COLO668 (cell line): Measurements from ENCODE around the gene FAM210B.
"Not testable (repeated sequence)": the region's sequence is repeated elsewhere in the genome, so short reads cannot be mapped to it uniquely, and the experiment has no call there.

Experiments
- DNase-seq: peaks from one replicate; lab custom pipeline; 2025; ENCODE audit not compliant: unreplicated experiment; lab: John Stamatoyannopoulos, UW

The FAM210B gene

DNA sequence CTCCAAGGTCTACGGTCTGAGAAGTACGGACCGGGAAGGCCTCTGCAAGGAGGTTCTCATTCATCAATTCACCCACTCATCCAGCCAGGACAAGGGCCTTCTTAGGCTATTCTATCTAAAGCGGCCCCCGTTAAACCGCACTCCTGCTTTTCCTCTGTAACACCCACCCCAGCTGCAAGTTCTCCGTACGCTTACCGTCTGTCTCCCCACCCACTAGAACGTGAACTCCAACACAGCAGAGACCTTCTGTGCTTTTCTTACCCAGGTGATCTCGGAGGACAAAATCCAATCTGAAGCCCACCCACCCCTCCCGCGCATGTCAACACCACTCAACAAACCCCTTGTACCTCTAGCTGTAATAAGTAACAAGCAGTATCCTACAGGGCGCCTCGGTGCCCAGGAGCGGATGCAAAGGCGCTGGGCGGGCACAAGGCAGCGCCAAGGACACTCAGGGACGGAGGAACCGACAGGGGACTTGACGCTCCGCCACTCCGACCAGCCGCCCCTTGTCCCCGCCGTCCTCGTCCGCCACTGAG, 32.9 kb downstream of the FAM210B start:
- DNase-seq, result no peak

DNA sequence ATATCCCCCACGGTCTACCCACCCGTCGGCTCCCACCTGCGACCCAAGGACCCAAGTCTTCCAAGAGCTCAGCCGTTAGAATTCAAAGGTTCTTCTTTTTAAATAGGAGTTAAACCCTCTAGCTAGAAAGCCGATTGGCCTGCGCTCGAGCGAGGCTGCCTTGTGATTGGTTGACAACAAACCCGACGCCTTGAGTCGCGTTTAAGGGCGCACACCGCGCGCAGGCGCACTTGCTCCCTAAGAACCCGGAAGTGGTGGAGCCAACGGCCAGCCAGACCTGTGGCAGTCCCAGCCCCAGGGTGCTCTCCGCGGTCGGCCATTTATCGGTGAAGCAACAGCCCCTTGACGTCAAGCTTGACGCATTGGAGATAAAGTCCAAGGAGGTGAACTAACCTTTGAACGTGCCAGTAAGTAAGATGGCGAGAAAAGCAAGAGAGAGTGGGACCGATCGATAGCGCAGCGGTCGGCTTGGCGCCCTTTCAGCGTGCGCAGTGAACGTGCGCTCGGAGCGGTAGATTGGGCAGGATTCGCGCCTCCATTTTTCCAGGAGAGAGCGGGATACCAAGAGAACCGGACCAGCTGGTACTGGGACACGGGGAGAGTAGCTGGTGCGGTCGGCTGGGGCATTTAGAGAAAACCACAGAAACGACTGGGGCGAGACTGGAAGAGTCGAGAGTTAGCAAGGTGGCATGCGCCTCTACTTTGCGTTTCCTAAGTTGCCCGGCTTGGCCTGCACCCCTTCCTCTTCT, 33.5 kb downstream of the FAM210B start, which contains the start of the genes AURKA and CSTF1:
Gene AURKA (minus strand): TSS at position 84 of the 749 bp plus-strand sequence. CDS start 4,018 bp downstream, outside the sequence.
Gene CSTF1 (plus strand): TSS at position 514 of the 749 bp plus-strand sequence. CDS start 2,908 bp downstream, outside the sequence.
- peak; percentile 99 for DNase-seq

DNA sequence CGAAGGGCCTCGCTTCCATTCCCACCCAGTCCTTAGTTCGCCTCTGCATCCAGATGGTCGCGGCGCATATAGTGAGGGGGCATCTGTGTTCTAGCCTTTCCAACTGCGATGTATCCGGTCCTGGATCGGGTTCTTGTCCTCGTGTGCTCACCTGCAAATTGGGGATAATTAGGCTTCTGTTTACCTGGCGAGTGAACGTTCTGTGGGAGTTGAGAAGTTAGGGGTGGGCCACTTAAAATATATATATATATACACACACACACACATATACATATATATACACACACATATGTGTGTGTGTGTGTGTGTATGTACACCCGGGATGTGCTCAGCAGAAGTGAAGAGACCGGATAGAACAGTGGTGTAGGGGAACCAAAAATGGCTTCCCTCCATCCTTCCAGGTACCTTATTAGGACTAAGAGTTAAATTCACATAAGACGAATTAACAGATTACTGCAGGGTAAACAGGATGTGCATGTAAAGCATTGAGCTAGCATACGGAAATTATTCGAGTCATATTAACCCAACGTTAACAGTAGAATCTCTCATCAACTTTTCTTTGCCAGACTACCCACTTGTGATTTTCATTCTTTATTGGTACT, 34.2 kb downstream of the FAM210B start:
- DNase-seq, result no peak

DNA sequence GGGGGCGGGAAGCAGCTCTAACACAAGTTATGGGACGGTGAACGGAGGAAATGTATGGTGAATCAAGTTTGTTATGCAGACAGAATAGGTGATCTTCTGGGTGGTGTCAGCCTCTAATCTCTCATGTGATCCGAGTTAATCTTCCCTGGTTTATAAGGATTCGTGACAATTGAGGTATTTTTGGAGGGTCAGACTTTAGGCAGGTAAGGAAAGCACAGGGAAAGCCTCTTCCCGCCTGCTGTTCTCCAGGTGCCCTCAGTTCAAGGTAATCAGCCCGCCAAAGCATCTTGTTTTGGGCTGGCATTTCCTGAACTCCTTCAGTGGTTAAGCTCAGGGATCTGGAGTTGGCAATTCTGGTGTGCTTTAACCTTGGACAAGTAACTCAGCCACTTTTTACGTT, 34.9 kb downstream of the FAM210B start:
- no peak for DNase-seq

DNA sequence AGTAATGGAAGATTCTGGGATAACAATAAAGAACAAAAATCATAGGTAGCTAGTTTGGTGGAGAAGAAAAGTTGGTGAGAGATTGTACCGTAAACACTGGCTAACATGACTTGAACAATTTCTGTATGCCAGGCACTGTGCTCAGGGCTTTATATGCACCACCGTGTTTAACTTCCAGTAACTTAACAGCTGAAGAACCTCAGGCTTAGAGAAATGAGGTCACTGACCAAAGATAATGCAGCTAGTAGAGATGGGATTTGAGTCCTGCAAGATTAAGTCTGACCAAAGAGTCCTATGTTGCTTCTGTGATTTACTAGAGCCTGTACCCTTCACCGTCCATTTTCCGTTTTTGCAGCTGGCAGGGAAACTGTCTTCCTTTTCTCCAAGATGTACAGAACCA, 36.4 kb downstream of the FAM210B start:
- no peak for DNase-seq

DNA sequence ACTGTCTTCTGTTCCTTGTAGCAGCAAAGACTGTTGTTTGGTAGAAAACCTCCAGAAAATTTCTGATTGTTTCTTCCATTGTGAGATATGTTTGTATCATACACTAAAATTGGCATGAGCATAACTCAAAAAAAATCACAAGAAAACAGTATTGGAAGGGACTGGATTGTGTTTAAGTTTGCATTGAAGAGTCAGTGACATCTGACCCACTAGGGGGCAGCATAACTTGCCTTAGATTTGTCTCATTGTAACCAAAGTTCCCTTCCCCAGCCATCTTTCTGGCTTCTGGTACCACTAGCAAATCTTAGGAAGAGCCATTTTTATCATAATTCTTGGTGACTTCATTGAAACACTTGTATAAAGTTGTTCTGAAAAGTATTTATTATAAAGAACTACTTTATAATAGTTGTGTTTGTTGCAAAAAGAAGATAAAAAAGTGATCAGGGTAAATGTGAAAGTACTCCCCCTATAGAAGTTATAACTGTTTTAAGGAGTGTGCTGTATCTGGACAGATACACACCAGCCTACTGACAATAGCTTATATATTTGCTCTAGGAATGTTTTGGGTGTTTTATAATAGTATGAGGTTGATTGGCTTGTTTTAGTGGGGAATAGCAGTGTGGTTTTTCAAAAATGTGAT, 41.3 kb downstream of the FAM210B start:
- peak; percentile 41 for DNase-seq

DNA sequence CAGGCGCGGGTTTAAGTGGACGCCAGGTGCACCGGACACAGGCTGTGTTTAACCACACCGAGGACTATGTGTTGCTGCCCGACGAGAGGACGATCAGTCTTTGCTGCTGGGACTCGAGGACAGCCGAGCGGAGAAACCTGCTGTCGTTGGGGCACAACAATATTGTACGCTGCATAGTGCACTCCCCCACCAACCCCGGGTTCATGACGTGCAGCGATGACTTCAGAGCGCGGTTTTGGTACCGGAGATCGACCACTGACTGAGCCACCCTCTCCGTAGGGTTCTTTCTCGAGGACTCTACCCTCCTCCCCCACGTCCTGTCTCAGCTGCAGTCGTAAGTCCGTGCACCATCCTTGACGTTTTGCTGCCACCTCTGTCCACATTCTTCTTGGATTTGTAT, 44.7 kb downstream of the FAM210B start:
- DNase-seq, result no peak

DNA sequence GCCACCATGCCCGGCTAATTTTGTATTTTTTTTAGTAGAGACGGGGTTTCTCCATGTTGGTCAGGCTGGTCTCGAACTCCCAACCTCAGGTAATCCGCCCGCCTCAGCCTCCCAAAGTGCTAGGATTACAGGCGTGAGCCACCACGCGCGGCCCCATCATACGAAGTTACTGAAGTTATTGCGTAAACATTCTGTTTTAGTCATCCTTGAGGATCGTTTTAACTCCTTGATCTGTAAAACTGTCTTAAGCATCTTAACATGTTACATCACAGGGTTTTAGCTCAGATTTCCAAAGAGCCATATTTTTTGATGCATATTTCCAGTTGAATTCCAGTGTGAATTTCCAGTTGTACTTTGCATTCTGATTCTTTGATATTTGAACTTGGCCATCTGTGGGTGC, 46.6 kb downstream of the FAM210B start:
- DNase-seq, result not testable (repeated sequence)

DNA sequence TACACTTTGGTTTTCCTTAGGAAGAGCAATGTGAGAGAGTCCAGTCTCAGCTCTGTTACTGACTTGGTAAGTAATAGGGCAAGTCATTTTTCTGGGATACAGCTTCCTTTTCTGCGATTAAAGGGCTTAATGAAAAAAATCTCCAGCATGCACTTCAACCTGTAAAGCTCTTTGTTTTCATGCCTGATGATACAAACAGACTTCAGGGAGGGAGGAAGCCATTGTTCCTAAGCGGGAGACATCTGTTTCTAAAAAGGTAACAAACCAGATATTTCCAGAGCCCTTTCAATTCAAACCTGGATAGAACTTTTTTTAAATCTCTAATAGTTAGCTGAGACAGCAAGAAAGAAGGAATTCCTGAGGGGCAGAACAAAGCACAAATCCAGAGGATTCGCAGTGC, 48.1 kb downstream of the FAM210B start:
- no peak for DNase-seq

DNA sequence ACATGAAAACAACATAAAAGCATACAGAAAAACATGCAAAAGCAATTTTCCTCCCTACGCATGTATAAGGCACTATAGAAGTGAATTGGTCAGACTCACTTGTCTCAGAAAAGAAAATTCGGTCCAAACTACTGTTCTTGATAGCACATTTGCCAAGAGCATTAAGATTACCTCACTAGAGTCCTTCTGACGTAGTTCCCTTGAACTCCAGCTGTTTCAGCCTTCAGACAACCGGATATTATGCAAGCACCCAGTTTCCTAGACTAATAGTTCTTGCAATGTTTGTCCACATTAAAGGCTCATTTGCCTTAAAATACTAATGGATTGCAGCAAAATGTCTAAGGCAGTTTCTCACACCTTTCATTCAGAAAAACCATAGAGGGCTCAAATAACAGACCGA, 50.7 kb downstream of the FAM210B start:
- no peak for DNase-seq

DNA sequence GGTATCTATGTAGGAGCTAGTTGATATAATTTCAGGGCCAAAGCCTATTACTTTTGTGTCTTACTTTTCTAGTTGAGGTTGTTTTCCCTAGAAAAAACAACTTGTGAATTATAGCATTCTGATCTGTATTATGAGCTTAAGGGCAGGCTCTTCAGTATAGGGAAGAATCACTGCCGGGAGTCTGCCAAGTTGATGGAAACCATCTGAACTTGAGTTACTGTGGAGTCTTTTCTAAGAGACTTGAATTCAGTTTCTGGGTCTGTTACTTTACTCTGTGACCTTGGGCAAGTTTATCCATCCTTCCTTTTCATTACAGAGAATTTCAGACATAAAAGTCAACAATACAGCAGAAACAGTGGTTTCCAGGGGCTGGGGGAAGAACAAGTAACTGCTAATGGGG, 51.2 kb downstream of the FAM210B start:
- no peak for DNase-seq

DNA sequence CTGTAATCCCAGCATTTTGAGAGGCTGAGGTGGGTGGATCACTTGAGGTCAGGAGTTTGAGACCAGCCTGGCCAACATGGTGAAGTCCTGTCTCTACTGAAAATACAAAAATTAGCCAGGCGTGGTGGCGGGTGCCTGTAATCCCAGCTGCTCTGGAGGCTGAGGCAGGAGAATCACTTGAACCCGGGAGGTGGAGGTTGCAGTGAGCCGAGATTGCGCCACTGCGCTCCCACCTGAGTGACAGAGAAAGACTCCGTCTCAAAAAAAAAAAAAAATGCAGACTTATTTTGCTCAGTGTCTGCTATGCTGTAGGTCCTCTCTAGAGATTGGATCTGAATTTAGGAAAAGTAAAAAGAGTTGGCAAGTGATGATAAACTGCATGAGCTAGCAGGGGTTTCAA, 52.5 kb downstream of the FAM210B start:
- not testable (repeated sequence) for DNase-seq

DNA sequence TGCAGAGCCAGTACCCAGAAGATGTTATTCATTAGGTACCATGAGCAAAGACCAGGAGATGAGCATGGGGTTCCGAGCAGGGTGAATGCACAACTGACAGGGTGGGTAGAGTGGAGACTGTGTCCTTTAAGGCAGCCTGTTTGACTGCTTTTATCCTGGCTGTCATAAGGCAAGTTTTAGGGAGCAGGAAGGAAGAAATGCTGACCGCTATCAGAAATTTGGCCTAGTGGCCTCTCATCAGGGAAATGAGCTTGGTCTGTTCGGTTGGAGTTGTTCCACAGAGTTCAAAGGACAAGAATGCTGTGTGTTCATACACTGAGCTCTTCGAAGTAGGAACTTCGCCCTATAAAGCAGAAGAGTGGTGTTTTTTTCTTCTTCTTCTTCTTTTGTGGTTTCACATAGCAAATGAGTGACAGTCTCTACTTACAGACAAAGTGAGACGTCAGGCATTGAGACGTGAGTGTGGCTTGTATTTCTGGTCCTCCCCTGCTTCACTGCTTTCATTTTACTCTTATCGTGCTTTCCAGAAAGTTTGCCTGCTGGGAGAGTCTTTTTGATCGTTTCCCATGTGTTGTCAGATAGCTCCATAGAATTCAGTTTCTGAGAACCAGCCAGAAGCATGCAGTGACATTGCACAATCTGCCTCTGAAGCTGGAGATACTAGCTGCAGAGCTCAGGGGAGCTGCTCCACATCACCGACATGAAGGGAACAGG, 53.1 kb downstream of the FAM210B start, which contains the start of gene CASS4:
Gene CASS4 (plus strand): TSS at position 502 of the 714 bp plus-strand sequence. CDS start 199 bp downstream, at position 701.
- no peak for DNase-seq

DNA sequence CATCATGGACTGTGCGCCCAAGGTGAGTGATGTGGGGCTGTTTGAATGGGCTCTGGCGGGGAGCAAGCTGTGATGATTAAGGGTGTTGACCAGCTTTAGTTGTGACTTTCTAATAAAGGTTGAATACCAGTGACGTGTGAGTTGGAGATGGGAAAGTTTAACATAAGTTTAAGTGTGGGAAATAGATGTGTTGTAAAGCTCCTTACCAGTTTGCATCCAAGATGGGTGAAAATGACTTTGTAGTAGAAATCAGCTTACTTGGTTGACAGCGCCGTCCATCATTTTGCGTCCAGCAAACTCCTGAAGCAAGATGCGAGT, 53.7 kb downstream of the FAM210B start:
- DNase-seq, result no peak

DNA sequence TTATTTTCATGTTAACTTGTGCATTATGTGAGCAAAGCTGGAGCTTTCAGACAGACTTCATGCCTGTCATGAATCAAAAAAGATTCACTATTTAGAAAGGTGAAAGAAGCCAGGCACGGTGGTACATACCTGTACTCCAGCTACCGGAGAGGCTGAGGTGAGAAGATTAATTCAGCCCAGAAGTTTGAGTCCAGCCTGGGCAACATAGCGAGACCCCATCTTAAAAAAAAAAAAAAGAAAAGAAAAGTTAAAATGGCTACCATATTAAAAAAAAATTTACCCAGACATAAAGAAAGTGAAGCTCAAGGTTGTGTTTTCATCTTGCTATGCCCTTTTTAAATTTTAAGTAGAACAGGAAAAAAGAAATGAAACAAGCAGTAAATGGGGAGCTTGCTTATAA, 54.2 kb downstream of the FAM210B start:
- DNase-seq, result no peak

DNA sequence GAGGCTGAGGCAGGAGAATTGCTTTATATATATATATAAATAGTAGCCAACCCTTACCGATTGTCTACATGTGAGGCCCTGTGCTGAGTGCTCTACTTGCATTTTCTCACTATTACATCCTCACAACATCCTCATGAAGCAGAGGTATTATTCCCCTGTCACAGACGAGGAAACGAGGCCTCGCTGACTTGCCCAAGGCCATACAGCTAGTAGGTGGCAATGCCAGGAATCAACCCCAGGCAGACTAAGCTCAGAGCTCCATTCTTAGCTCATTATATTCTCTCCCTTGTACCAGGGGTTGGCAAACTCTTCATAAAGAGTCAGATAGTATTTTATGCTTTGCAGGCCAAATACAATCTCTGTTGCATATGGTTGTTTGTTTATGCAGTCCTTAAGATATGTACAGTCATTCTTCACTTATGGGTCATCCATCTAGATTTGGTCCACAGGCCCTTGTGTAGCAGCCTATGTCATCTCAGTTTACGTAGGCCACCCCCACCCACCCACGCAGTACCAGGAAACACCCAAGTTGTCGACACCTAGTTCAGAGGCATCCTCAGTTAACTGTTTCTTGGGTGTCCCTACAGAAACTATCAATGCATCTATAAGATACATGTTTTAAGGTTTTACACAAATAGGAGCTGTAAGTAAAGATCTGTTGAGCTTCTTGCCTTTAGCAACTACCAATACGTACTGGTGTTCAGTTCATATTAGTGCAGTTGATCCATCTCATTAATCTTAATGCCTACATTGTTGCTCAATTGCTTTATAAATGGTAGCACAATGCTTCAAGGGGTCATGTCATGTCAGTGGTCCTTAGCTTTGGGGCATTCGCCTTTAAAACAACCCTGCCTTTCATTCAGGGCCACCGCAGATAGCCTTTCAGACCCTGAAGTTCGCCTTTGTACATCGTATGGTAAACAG, 56.3 kb downstream of the FAM210B start:
- no peak for DNase-seq

DNA sequence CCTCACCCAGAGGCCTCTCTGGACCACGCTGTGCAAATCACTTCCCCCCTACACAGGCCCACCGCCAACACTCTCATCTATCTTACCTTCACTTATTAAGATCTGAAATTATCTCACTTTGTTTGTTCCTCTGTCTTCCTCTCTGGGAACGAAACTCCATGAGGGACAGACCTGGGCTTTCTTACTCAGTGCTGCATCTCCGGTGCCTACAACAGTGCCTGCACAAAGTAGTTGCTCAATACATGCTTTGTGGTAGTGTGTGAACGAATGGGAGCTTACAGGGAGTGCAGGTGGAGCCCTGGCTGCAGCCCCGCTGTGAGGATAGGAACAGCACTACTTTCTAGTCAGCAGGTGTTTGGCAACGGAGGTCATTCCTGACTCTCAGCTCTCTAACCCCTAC, 58.6 kb downstream of the FAM210B start:
- DNase-seq, result no peak

DNA sequence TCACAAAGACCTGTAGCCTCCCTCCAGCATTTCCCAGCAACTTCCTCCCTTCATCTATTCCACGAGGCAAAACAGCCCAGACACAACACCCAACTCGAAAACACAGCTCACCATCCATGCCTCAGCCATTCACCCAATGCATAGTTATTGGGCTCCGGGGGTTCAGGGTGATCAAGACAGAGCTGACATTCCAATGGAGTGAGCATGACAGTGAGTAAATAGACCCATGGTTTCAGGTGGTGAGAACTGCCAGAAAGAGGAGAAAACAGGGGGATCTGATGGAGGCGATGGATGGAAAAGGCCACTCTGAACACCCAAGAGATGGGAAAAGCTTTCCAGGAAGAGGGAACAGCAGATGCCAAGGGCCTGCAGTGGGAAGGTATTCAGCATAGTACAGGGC, 59.1 kb downstream of the FAM210B start:
- no peak for DNase-seq
